ENCODE data around the gene MMP3. TPM values are rescaled to one million over a fixed set of nuclear protein-coding genes. Genes with fewer than 3 reads are reported as not detected.

MMP3 gene
- total and polyA plus RNA-seq, 2 experiments from 2014 or later = 0.68 TPM; not detected in 1

DNA sequence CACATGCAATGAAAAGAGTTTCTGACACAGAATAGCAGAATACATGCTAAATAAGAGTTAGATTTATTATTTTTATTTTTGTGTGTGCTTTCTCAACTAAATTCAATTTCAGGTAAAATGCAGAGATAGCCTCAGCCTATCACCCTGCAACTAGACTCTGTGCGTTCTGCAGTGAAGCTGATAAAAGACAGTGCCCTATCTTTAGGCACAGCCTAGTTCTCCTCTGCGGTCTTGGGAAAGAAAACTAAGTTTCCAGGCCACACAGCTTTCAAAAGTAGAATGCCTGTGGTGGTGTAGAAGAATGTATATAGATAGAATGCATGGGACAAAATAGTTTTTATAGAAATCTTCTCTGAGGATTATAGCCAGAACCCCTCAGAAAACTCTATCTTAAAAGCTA, 33.4 kb downstream of the MMP3 start (continued):
- TF ChIP-seq, protein P1, sequence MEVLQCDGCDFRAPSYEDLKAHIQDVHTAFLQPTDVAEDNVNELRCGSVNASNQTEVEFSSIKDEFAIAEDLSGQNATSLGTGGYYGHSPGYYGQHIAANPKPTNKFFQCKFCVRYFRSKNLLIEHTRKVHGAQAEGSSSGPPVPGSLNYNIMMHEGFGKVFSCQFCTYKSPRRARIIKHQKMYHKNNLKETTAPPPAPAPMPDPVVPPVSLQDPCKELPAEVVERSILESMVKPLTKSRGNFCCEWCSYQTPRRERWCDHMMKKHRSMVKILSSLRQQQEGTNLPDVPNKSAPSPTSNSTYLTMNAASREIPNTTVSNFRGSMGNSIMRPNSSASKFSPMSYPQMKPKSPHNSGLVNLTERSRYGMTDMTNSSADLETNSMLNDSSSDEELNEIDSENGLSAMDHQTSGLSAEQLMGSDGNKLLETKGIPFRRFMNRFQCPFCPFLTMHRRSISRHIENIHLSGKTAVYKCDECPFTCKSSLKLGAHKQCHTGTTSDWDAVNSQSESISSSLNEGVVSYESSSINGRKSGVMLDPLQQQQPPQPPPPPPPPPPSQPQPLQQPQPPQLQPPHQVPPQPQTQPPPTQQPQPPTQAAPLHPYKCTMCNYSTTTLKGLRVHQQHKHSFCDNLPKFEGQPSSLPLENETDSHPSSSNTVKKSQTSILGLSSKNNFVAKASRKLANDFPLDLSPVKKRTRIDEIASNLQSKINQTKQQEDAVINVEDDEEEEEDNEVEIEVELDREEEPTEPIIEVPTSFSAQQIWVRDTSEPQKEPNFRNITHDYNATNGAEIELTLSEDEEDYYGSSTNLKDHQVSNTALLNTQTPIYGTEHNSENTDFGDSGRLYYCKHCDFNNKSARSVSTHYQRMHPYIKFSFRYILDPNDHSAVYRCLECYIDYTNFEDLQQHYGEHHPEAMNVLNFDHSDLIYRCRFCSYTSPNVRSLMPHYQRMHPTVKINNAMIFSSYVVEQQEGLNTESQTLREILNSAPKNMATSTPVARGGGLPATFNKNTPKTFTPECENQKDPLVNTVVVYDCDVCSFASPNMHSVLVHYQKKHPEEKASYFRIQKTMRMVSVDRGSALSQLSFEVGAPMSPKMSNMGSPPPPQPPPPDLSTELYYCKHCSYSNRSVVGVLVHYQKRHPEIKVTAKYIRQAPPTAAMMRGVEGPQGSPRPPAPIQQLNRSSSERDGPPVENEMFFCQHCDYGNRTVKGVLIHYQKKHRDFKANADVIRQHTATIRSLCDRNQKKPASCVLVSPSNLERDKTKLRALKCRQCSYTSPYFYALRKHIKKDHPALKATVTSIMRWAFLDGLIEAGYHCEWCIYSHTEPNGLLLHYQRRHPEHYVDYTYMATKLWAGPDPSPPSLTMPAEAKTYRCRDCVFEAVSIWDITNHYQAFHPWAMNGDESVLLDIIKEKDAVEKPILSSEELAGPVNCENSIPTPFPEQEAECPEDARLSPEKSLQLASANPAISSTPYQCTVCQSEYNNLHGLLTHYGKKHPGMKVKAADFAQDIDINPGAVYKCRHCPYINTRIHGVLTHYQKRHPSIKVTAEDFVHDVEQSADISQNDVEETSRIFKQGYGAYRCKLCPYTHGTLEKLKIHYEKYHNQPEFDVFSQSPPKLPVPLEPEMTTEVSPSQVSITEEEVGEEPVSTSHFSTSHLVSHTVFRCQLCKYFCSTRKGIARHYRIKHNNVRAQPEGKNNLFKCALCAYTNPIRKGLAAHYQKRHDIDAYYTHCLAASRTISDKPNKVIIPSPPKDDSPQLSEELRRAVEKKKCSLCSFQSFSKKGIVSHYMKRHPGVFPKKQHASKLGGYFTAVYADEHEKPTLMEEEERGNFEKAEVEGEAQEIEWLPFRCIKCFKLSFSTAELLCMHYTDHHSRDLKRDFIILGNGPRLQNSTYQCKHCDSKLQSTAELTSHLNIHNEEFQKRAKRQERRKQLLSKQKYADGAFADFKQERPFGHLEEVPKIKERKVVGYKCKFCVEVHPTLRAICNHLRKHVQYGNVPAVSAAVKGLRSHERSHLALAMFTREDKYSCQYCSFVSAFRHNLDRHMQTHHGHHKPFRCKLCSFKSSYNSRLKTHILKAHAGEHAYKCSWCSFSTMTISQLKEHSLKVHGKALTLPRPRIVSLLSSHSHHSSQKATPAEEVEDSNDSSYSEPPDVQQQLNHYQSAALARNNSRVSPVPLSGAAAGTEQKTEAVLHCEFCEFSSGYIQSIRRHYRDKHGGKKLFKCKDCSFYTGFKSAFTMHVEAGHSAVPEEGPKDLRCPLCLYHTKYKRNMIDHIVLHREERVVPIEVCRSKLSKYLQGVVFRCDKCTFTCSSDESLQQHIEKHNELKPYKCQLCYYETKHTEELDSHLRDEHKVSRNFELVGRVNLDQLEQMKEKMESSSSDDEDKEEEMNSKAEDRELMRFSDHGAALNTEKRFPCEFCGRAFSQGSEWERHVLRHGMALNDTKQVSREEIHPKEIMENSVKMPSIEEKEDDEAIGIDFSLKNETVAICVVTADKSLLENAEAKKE (CRISPR knock-in tag; IDR thresholded peaks at IDR 0.05) = no peak
- no peak for TF ChIP-seq POLR2AphosphoS5 (IDR thresholded peaks at IDR 0.05; ENCODE audit: low read depth)
- no peak for TF ChIP-seq ZNF331 (CRISPR knock-in tag; IDR thresholded peaks at IDR 0.05; ENCODE audit: low read depth)
- TF ChIP-seq, protein P2, sequence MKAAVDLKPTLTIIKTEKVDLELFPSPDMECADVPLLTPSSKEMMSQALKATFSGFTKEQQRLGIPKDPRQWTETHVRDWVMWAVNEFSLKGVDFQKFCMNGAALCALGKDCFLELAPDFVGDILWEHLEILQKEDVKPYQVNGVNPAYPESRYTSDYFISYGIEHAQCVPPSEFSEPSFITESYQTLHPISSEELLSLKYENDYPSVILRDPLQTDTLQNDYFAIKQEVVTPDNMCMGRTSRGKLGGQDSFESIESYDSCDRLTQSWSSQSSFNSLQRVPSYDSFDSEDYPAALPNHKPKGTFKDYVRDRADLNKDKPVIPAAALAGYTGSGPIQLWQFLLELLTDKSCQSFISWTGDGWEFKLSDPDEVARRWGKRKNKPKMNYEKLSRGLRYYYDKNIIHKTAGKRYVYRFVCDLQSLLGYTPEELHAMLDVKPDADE (IDR thresholded peaks at IDR 0.05) = no peak
- TF ChIP-seq ZNF114 (CRISPR knock-in tag; IDR thresholded peaks at IDR 0.05) = no peak

DNA sequence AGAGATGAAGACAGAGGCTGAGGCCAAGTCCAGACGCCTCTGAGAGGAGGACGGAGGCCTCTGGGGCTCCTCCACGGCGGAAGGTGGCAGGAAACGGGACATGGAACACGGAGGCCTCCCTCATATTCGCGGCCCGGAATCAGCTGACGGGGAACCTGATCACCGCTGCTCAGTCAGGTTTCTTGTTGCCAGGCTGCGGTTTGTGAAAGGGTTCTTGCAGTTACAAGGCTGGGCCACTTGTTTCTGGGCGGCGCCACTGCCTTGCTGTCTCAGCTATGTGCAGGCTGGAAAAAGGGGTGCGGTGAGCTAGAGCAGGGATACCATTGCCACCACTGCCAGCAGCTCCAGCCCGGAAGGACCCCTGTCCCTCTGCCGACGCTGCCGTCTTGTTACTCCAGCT, 35.5 kb downstream of the MMP3 start:
- Histone ChIP-seq H3K79me2 (replicated peaks; ENCODE audit: insufficient read depth) (no peaks in the 10 kb centered on the region), H3K27me3 (ENCODE audit: insufficient read depth) (no peaks in the 10 kb centered on the region), H3K4me2 (peak overlapping the region; percentile 61), H3F3A (replicated peaks; ENCODE audit: low read depth) (no peaks in the 10 kb centered on the region), H3K4me3 (peak overlapping the region; percentile 38), H3K27ac (ENCODE audit: low read depth) (no peak overlapping the region), H4K20me1 (replicated peaks; ENCODE audit: insufficient read depth) (no peaks in the 10 kb centered on the region), H3K36me3 (ENCODE audit: insufficient read depth) (no peaks in the 10 kb centered on the region), H2AFZ (peak overlapping the region; percentile 95), H3K4me1 (ENCODE audit: insufficient read depth) (peaks cover 18% of the 10 kb centered on the region; the same call in 1 of the 2 replicates), H3K9me2 (ENCODE audit: insufficient read depth) (no peaks in the 10 kb centered on the region)
- Mint-ChIP-seq H3K4me1 (peaks cover 6% of the 10 kb centered on the region; the same call in 2 of the 3 replicates), H3K9me3 (no peaks in the 10 kb centered on the region), H3K27ac (peak overlapping the region; percentile 78), H3K27me3 (ENCODE audit: insufficient read depth, low read depth, poor library complexity) (no peaks in the 10 kb centered on the region), H3K36me3 (ENCODE audit: low read depth) (no peaks in the 10 kb centered on the region), H3K4me3 (peak overlapping the region; percentile 63)
- ATAC-seq (peak; percentile 99), DNase-seq (ENCODE audit: low spot score) (peak; percentile 95)
- TF ChIP-seq, protein P3, sequence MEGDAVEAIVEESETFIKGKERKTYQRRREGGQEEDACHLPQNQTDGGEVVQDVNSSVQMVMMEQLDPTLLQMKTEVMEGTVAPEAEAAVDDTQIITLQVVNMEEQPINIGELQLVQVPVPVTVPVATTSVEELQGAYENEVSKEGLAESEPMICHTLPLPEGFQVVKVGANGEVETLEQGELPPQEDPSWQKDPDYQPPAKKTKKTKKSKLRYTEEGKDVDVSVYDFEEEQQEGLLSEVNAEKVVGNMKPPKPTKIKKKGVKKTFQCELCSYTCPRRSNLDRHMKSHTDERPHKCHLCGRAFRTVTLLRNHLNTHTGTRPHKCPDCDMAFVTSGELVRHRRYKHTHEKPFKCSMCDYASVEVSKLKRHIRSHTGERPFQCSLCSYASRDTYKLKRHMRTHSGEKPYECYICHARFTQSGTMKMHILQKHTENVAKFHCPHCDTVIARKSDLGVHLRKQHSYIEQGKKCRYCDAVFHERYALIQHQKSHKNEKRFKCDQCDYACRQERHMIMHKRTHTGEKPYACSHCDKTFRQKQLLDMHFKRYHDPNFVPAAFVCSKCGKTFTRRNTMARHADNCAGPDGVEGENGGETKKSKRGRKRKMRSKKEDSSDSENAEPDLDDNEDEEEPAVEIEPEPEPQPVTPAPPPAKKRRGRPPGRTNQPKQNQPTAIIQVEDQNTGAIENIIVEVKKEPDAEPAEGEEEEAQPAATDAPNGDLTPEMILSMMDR (conservative IDR thresholded peaks at IDR 0.05; ENCODE audit: low read depth in 2 of 2) = peak; percentile 53 to 79
- TF ChIP-seq STAT1 (IDR thresholded peaks at IDR 0.05; ENCODE audit: unreplicated experiment) (no peak), ZNF331 (CRISPR knock-in tag; IDR thresholded peaks at IDR 0.05; ENCODE audit: low read depth) (no peak), JUNB (IDR thresholded peaks at IDR 0.05; ENCODE audit: unreplicated experiment) (no peak), CREB1 (CRISPR knock-in tag; IDR thresholded peaks at IDR 0.05; ENCODE audit: low read depth) (0 out of 2 replicates have a peak, but pooled peaks have one; percentile 20)

All from GM23338 (cell line).